NB4 (cell line): Measurements from ENCODE around the gene SLC22A31.
"Not testable (repeated sequence)": the region's sequence is repeated elsewhere in the genome, so short reads cannot be mapped to it uniquely, and the experiment has no call there.

Source experiments
- DNase-seq: peaks from one replicate; pipeline ENCODE4 v3.0.0; 2010; ENCODE audit warnings: low read depth
- H3K4me3 ChIP-seq: one replicate; pipeline ENCODE4 v1.5.1; 2011; ENCODE audit warnings: mild to moderate bottlenecking, low read depth, low read length, moderate library complexity
- MYC ChIP-seq: IDR thresholded peaks from 2 replicates; pipeline ENCODE4 v1.6.1; 2011; ENCODE audit warnings: low read depth, low read length
- POLR2A ChIP-seq: IDR thresholded peaks from 2 replicates; pipeline ENCODE4 v1.6.1; 2011; ENCODE audit warnings: mild to moderate bottlenecking; ENCODE audit not compliant: insufficient read length; ENCODE audit errors: extremely low read depth
- TF ChIP-seq, protein P1 (sequence below): IDR thresholded peaks from 2 replicates; pipeline ENCODE4 v1.6.1; 2011; ENCODE audit warnings: low read depth, low read length
- TF ChIP-seq, protein P2 (sequence below): IDR thresholded peaks from one replicate; pipeline ENCODE4 v1.5.1; 2012; ENCODE audit warnings: low read depth, low read length

The SLC22A31 gene

DNA sequence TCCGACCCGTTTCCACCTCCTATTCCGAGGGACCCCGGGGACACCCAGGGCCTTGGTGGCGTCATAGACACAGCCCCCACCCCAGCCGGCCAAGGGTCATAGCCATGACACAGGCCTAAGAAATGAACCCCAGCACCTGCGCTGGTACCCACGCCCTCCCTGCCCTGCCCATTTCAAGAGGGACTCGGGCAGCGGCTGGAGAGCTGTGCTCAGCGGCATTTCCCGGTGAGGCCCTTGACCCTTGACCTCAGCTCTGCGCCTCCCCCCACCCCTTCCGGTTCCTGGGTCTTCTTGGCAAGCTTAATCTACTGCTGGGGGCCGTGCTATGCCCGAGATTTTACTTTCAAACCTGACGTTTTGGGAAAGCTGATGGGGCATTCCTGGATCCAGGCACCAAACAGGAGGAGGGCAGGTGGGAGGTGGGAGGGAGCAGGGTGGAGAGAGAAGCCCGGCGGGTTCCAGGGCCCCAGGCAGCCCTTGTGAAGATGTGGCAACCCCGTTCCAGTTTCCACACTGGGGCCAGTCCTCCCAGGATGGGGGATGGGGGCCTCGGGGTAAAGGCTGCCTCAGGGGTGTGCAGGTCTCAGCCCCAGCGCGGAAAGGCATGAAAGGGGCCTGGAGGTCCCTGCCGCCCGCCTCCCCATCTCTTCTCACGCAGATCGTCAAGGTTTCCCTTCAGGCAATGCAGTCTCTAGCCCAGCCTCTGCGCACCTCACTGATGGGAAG is at the start of gene SLC22A31:
Gene SLC22A31 (minus strand): TSS at position 414 of the 726 bp plus-strand sequence. CDS start 36 bp downstream, at position 378.
- H3K4me3 ChIP-seq, result peak within 1 kb of the TSS; percentile 76
- peak; percentile 85 for DNase-seq
- TF ChIP-seq, protein P1, sequence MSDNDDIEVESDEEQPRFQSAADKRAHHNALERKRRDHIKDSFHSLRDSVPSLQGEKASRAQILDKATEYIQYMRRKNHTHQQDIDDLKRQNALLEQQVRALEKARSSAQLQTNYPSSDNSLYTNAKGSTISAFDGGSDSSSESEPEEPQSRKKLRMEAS, result no peak

DNA sequence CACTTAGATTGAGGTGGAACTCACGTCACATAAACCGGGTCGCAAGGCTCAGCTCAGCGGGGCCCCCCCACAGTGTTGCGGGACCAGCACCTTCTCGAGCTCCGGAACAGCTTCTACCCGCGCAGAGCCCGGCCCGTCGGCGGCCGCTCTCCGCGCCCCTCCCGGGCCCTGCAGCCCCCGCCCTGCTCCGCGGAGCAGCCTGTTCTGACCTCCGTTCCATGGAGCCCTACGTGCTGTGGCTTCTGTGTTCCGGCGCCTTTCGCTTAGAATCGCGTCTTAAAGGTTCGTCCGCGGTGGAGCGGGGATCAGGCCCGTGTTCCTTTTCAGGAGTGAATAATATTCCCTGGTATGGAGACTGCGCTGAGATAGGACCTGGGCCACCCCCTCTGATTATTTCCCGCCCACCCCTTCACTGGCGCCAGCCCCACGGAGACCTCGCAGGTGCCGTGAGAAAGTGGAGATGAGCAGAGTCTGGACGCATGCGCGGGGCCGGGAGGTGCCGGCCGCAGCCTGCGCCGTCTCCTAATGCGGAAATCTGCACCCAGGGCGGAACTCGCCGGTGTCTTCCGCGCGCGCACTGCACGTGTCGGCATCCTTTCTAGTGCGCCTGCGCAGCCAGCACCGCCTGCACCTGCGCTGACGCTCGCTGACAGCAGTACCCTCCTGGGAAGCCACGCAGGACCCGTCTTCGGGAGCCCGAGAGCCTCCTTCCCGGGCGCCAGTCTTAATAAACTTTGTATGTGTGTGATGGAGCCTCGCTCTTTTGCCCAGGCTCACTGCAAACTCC is 48.1 kb upstream of the SLC22A31 start:
- DNase-seq, result no peak
- no peak for TF ChIP-seq POLR2A
- TF ChIP-seq, protein P1, result no peak
- TF ChIP-seq, protein P2, sequence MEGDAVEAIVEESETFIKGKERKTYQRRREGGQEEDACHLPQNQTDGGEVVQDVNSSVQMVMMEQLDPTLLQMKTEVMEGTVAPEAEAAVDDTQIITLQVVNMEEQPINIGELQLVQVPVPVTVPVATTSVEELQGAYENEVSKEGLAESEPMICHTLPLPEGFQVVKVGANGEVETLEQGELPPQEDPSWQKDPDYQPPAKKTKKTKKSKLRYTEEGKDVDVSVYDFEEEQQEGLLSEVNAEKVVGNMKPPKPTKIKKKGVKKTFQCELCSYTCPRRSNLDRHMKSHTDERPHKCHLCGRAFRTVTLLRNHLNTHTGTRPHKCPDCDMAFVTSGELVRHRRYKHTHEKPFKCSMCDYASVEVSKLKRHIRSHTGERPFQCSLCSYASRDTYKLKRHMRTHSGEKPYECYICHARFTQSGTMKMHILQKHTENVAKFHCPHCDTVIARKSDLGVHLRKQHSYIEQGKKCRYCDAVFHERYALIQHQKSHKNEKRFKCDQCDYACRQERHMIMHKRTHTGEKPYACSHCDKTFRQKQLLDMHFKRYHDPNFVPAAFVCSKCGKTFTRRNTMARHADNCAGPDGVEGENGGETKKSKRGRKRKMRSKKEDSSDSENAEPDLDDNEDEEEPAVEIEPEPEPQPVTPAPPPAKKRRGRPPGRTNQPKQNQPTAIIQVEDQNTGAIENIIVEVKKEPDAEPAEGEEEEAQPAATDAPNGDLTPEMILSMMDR, result no peak
- no peak for TF ChIP-seq MYC
- H3K4me3 ChIP-seq, result no peak overlapping the region

DNA sequence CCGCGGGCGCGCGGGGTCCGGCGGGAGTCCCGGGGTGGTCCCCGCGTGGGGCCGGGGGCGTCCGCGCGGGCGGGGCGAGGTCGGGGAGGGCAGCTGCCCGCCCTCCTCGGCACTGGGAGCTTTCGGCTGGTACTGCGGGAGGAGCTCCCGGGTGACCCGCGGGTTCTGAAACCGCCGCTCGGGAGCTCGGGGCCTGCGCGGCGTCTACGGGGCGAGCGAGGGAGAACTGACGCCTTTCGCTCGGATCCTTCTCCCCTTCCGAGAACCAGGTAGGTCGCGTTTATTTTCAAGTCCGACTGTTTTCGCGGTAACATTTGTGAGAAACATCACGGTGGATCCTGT is 47.4 kb upstream of the SLC22A31 start:
- DNase-seq, H3K4me3 ChIP-seq: not testable (repeated sequence)

DNA sequence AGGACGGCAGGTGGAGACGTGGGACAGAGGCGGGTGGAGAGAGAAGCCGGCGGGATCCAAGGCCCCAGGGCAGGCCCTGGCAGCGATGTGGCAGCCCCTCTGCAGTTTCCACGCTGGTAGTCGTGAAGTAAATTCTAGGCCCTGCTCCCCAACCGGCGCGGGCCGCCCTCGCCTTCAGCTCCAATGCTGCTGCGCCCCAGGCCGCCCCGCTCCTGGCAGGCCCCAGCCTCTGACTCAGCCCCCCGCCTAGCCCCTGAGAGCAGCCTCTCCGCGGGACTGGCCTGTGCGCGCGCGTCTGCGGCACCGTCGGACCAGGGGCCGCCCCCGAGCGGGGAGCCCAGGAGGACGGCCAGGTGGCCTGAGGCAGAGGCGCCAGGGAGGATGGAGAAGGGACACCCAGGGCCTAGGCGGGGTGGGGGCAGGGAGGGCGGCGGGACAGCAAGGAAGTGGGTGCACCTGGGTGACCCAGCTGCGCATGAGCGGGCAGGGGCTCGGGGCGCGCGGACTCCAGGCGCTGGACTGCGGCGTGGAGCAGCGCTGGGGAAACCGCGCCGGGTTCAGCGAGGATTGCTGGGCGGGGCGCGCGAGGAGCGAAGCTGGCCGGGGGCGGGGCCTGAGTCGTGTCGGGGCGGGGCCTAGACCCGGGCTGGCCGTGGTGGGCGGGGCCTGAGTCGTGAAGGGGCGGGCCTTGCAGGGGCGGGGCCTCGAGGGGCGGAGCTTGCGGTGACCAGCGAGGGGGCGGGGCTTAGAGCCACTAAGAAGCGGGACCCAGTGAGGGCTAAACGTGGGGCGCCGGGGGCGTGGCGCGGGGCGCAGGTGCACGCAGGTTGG is 46.8 kb upstream of the SLC22A31 start:
- DNase-seq, result peak; percentile 86
- TF ChIP-seq, protein P1, result no peak
- TF ChIP-seq POLR2A, result no peak
- no peak for TF ChIP-seq MYC
- TF ChIP-seq, protein P2, result no peak
- H3K4me3 ChIP-seq, result peak overlapping the region; percentile 42

DNA sequence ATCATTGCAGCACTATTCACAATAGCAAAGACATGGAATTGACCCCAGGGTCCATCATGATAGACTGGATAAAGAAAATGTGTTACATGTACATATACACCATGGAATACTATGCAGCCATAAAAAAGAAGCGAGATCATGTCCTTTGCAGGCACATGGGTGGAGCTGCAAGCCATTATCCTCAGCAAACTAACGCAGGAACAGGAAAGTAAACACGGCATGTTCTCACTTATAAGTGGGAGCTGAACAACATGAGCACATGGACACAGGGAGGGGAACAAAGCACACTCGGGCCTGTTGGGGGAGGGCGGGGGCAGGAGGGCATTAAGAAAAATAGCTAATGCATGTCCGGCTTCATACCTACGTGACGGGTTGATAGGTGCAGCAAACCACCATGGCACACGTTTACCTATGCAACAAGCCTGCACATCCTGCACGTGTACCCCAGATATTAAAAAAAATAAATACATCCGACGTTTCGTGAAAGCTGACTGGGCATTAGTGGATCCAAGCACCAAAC is 46.1 kb upstream of the SLC22A31 start:
- peak overlapping the region; percentile 42 for H3K4me3 ChIP-seq
- TF ChIP-seq POLR2A (no peak), MYC (no peak)
- TF ChIP-seq, protein P1, result no peak
- TF ChIP-seq, protein P2, result no peak
- DNase-seq, result no peak

DNA sequence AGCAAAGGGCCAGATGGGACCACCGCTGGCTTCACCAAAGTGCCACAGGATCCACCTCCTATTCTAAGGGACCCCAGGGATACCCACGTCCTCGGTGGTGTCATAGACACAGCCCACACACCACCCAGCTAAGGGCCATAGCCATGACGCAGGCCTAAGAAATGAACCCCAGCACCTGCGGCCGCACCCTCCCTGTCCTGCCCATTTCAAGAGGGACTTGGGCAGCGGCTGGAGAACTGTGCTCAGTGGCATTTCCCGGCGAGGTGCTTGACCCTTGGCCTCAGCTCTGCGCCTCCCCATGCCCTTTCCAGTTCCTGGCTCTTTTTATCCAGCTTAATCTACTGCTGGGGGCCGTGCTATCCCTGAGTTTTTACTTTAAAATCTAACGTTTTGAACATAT is 44.4 kb upstream of the SLC22A31 start:
- DNase-seq, result no peak
- no peak for TF ChIP-seq POLR2A
- no peak for TF ChIP-seq MYC
- TF ChIP-seq, protein P1, result no peak
- TF ChIP-seq, protein P2, result no peak

DNA sequence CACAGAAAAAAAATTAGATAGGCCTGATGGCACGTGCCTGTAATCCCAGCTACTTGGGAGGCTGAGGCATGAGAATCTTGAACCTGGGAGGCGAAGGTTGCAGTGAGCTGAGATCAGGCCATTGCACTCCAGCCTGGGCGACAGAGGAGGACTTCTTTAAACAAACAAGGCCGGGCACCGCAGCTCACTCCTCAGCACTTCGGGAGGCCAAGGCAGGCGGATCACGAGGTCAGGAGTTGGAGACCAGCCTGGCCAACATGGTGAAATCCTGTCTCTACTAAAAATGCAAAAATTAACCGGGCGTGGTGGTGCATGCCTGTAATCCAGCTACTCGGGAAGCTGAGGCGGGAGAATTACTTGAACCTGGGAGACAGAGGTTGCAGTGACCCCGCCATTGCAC is 43.9 kb upstream of the SLC22A31 start:
- not testable (repeated sequence) for DNase-seq, H3K4me3 ChIP-seq

More for the DNA sequence above, 44.4 kb upstream of the SLC22A31 start:
- H3K4me3 ChIP-seq, result no peak overlapping the region
